ENCODE results near the gene DCP2.

GRCh38 chr5:113057557-113057984 is 81.0 kb downstream of the DCP2 start:
- TF ChIP-seq POLR2A (IDR thresholded peaks at IDR 0.05; ENCODE audit: low read depth, low read length) (no peak), POLR2AphosphoS5 (IDR thresholded peaks at IDR 0.05; ENCODE audit: low read depth, low read length) (no peak), TAF1 (IDR thresholded peaks at IDR 0.05; ENCODE audit: borderline replicate concordance, low read depth, low read length) (no peak)

Data from GM12892 (cell line).